HG03280 (cell line): ENCODE results near the gene FNIP1.
"Not testable (repeated sequence)": the region's sequence is repeated elsewhere in the genome, so short reads cannot be mapped to it uniquely, and the experiment has no call there.

ENCODE experiments used
- ATAC-seq: cut with Tn5 transposase; IDR thresholded peaks from one replicate; pipeline ENCODE4 v1.9.1; 2021; ENCODE audit warnings: mild to moderate bottlenecking, moderate library complexity; ENCODE audit not compliant: unreplicated experiment

Gene FNIP1

DNA sequence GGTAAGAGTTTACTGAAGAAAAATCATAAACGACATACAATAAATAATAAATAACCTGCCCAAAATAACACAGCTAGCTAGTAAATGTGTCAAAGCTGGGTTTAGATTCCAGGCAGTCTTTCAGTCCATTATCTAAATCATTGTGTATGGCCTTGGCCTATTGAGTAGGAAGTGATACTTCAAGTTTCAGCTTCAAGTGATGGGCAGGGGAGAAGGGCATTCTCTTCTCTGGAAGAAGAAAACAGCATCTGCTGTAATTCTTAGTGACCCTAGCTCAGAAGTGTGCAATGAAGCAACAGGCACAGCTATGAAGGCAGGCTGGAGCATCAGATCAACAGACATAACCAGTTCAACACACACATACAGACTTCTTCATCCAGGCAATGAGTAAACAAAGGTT is 42.5 kb downstream of the FNIP1 start:
- ATAC-seq, result no peak

DNA sequence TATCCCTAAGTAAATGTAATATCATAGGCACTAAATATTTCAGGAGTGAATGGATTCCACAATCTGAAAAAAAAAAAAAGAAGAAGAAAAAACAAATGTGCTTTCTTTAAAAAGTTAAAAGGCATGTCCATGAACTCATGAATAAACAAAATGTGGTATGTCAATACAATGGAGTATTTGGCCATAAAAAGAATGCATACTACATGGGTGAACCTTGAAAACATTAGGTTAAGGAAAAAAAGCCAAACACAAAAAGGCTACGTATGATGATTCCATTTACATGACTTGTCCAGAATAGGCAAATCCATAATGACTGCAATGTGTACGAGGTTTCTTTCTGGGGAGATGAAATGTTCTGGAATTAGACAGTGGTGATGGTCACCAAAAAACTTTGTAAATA is 45.3 kb downstream of the FNIP1 start:
- ATAC-seq, result no peak

DNA sequence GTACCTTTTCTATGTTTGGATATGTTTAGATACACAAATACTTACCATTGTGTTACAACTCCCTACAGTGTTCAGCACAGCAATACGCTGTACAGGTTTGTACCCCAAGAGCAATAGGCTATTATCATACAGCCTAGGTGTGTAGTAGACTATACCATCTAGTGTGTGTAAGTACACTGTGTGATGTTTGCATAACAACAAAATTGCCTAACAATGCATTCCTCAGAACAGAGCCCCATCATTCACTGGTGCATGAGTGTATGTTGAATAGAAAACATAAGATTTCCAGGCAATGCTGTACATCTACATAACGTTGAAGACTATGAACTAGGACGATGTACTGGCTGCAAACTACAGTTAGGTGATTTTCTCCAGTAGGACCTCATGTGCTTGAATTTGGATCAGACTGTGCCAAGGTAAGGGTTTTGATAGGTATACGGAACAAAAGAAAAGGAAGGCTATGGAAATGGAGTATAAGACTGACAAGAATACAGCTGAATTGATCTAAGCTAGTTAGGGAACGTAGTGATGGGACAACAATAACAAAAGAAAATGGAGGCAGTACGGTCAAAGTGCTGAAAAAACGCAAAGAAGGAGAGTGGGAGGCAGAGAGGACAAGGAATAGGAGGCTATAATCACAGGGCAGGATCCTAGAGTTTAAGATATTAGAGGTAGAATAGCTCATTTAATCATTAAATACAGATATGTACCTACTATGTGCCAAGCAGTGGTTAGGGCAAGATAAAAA is 46.9 kb downstream of the FNIP1 start:
- ATAC-seq, result no peak

DNA sequence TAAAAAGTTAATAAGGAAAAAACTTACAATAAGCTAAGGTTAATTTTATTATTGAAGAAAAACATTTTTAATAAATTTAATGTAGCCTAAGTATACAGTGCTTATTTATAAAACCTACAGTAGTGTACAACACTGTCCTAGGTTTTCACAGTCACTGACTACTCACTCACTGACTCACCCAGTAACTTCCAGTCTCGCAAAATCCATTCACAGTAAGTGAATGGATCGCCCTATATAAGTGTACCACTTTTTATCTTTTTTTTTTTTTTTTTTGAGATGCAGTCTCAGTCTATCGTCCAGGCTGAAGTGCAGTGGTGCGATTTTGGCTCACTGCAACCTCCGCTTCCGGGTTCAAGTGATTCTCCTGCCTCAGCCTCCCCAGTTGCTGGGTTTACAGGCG is 47.7 kb downstream of the FNIP1 start:
- no peak for ATAC-seq

DNA sequence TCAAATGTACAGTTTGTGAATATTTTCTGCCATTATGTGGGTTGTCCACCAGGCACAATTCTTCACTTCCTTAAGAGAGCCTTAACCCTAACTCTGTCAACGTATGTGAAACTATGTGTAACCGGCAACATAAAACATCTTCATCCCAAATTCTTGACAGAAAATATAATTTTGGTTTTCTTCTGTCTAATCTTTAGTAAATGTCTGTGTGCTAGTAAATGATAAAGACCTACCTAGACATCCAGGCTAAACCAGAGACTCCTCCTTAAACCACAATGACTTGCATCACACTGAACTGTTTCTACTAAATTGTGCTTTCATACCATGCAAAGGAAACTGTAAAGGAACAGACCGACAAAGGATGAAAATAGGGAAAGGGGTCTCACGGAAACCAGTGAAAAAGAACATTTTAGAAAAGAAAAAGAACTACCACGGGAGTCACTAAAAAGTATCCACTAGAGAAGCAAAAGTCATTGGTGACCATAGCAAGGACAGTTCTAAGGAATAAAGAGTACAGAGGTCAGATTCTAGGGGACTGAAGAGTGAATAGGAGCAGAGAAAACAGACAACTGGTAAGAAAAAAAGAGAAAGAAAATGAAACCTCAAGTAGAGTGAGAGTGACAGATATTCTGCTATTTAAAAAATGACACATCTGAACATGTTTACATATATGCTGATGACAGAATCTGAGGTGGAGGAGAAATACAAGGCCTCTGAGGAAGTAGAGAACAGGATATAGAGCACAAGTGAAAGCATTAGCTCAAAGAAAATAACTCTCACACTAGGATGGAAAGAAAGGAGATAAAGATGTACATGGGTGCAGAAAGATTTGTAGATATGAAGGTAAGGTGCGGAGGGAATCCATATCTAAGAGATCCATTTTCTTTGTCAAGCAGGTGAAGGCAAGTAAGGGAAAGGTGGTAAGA is 49.4 kb downstream of the FNIP1 start:
- no peak for ATAC-seq

DNA sequence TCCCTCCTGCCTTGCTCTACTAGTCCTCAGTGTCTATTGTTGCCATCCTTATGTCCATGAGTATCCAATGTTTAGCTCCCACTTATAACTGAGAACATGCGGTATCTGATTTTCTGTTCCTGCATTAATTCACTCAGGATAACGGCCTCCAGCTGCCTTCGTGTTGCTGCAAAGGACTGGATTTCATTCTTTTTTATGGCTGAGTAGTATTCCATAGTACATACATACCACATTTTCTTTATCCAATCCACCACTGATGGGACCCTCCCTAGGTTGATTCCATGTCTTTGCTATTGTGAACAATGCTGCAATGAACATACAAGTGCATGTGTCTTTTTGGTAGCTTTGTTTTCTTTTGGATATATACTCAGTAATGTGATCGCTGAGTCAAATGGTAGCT is 50.4 kb downstream of the FNIP1 start:
- no peak for ATAC-seq

DNA sequence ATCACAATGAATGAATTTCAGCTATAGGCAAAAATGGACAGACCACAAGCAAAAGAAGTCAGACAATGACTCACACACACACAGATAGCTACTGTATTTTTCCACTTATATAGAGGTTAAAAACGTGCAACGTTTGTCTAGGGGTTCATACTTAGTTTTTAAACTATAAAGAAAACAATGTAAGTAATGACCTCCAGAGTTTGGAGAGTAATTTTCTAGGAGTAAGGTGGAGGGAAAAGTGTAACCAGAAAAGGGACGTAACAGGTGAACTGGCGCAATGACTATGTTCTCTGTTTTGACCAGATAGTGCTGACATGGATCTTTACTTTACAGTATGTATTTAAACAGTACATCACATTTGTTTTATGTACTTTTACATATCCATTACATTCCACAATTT is 51.1 kb downstream of the FNIP1 start:
- no peak for ATAC-seq

DNA sequence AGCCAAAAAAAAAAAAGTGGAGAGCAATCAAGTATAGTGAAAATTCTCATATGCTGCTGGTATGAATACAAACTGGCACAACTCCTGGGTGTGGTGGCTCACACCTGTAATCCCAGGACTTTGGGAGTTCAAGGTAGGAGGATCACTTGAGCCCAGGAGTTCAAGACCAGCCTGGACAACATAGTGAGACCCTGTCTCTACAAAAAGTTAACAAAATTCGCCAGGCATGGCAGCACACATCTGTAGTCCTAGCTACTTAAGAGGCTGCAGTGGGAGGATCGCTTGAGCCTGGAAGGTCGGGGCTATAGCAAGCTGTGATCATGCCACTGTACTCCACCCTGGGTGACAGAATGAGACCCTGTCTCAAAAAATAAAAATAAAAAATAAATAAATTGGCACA is 51.7 kb downstream of the FNIP1 start:
- no peak for ATAC-seq

DNA sequence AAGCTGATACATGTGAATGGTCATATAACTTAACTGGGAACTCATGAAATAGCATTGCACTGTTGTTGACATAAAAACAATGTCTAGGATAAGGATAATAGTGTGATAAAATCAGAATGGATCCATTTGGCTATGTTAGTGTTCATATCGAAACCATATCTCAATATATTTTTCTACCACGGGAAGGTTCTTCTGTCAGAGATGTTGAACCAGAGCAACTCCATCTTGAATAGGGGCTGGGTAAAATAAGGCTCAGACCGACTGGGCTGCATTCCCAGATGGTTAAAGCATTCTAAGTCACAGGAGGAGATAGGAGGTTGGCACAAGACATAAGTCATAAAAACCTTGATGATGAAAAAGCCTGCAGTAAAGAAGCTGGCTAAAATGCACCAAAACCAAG is 56.3 kb downstream of the FNIP1 start:
- ATAC-seq, result no peak

DNA sequence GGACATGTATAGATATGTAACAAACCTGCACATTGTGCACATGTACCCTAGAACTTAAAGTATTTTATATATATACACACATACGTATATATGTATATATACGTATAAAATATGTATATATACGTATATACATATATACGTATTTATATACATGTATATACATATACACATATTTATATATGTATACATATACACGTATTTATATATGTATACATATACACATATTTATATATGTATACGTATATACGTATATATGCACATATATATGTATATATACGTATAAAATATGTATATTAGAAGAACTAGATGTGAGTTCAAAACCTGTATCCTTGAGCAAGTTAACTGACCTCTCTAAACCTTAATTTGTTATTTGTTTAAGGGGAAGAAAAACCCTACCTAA is 61.4 kb downstream of the FNIP1 start:
- no peak for ATAC-seq

DNA sequence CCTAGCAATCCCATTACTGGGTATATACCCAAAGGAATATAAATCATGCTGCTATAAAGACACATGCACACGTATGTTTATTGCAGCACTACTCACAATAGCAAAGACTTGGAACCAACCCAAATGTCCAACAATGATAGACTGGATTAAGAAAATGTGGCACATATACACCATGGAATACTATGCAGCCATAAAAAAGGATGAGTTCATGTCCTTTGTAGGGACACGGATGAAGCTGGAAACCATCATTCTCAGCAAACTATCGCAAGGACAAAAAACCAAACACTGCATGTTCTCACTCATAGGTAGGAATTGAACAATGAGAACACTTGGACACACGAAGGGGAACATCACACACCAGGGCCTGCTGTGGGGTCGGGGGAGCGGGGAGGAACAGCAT is 61.9 kb downstream of the FNIP1 start:
- not testable (repeated sequence) for ATAC-seq

DNA sequence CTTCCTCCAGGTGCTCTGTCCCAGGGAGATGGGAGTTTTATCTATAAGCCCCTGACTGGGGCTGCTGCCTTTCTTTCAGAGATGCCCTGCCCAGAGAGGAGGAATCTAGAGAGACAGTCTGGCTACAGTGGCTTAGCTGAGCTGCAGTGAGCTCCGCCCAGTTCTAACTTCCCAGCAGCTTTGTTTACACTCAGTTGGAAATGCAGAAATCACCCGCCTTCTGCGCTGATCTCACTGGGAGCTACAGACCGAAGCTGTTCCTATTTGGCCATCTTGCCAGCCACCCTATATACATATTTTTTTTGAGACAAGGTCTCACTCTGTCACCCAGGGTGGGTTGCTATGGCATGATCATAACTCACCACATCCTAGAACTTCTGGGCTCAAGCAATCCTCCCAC is 67.5 kb downstream of the FNIP1 start:
- not testable (repeated sequence) for ATAC-seq

DNA sequence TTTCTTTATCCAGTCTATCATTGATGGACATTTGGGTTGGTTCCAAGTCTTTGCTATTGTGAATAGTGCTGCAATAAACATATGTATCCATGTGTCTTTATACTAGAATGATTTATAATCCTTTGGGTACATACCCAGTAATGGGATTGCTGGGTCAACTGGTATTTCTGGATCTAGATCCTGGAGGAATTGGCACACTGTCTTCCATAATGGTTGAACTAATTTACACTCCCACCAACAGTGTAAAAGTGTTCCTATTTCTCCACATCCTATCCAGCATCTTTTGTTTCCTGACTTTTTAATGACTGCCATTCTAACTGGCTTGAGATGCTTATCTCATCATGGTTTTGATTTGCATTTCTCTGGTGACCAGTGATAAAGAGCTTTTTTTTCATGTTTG is 72.7 kb downstream of the FNIP1 start:
- ATAC-seq, result not testable (repeated sequence)

DNA sequence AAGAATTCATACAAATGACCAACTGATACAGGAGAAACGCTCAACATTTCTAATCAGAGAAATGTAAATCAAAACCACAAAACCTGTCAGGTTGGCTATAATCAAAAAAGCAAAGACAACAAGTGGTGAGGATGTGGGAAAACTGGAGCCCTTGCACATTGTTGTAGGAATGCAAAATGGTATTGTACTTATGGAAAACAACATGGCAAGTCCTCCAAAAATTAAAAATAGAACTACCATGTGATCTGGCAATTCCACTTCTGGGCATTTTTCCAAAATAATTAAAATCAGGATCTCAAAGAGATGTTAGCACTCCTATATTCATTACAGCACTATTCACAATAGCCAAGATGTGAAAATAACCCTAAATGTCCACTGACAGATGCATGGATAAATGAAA is 76.1 kb downstream of the FNIP1 start:
- ATAC-seq, result no peak

DNA sequence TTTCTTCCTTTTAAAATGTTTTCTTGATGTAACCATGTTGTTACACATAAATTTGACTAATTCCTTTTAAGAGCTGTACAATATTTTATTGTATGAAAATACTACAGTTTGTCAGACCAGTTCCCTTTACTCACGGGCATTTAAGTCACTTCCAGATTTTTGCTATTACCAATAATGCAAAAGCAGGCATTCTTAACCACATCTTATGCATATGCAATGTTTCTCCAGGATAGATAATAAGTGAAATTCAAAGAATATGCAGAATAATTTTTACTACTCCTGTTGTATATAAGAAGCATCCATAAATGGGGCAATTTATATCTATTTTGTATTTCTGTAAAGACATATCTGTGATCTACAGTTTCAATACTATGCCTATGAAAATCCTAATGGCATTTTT is 77.3 kb downstream of the FNIP1 start:
- no peak for ATAC-seq

DNA sequence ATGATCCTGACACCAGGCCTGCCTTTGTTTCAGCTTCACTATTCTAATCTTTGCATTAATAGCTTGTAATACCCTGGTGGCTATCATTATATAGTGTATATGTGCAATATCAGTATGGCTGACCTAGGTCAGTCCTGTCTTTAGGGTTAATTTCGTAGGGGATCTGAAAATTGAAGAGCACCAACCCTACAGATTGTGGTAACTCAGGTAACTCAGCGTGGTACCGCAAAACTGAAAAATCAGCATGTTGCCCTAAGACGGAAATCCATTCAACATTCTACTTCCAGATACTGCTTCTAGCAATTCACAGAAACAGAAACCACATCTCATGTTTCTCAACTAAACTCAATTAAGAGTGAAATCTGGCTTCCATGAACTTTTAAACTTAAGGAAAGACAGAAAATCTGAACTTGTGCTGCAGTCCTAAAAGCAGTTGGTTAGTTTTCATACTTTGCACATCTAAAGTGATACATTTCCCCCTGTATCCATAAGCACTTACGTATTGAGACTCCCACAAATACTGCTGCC is 78.3 kb downstream of the FNIP1 start:
- ATAC-seq, result no peak

DNA sequence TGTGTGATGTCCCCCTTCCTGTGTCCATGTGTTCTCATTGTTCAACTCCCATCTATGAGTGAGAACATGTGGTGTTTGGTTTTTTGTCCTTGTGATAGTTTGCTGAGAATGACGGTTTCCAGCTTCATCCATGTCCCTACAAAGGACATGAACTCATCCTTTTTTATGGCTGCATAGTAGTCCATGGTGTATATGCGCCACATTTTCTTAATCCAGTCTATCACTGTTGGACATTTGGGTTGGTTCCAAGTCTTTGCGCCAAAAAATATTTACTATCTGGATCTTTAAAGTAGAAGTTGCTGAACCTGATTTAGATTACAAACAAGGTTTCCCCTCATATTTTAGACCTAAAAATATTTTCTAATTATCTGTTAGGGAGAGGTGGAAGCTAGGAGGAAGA is 79.7 kb downstream of the FNIP1 start:
- ATAC-seq, result not testable (repeated sequence)

DNA sequence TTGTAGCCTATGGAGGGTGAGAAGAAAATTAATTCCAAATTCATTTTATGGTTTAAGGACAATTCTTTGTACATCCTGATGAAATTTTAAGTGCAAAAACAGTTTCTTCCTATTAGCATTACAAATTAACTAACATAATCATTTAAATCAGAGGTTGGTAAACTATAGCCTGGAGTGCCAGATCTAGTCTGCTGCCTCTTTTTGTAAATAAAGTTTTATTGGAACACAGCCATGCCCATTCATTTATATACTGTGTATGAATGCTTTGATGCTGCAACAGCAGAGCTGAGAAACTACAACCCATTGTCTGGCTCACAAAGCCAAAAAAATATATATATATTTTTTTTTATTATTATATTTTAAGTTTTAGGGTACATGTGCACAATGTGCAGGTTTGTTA is 80.2 kb downstream of the FNIP1 start:
- ATAC-seq, result no peak

DNA sequence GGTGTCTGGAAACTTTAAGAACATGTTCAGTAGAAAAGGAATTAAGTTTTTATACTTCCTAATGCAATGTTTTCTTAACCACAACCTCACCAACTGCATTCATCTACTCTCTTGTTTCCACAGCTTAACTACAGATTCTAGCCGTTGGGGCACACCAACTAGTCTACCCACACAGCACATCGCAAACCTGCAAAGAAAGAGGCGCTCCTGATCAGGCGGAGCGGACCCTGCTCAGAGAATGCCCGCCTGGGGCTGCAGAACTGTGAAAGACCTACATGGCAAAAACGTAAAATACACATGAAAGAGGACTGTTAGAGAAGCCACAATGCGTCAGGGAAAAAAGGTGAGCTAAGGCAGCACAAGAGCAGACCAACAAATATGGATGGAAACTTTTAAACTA is 86.4 kb downstream of the FNIP1 start:
- no peak for ATAC-seq

DNA sequence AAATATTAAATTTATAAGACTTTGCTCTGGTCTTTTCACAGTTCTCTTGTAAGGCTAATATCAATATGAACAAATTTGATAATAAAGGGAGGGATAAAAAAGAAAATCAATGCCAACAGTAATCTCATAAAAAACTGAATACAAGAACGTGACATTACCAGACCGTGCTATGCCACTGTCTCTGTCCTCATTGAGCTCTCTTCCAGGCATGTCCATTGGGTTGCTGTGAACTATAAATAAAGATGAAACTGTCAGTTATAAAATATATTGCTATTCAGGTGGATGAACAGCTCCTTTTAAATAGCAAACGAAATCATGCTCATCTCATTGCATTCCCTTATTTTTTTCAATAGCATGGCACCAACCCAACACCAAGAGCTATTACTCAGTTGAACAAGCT is 87.8 kb downstream of the FNIP1 start:
- no peak for ATAC-seq

DNA sequence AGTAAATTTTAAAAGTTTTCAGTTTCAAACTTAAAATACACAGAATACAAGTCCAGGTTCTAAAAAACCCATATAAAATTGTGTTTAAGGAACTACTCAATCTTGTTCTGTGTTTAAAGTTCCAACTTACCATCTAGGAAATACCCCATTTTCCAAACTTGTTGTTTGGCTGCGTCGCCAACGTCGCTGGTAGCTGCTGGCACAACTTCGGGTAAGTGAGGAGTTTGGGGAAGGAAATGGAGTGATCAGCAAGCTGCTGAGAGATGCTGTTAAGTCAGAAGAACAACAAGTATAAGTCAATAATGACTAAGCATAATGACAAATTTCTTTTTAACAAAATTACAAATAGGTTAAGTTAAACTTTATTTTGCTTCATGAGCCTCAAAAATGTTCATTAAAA is 90.5 kb downstream of the FNIP1 start:
- no peak for ATAC-seq

DNA sequence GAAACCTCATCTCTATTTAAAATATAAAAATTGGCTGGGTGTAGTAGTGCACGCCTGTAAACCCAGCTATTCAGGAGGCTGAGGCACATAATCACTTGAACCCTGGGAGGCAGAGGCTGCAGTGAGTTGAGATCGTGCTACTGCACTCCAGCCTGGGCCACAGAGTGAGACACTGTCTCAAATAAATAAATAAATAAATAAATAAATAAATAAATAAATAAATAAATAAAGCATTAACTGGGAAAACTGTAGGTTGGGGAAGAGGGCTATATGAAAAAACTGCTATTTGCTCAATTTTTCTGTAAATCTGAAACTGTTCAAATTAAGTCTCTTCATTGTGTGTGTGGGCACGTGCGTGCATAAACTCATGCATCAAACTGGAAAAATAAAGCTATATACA is 101.9 kb downstream of the FNIP1 start:
- ATAC-seq, result no peak
